Esophagus squamous epithelium (tissue), 4 donors: ENCODE measurements around the gene ADGRF4.

Experiments
- POLR2A ChIP-seq, 4 donors: fragments of 450-650 bp; IDR thresholded peaks; one replicate each; pipeline ENCODE4 v1.6.1; 2017; ENCODE audit warnings: antibody characterized with exemption in 4 of 4, mild to moderate bottlenecking in 4 of 4, moderate library complexity in 3 of 4
- TF ChIP-seq, protein P1 (sequence below), 6 experiments: fragments of 450-650 bp in 4 of 6; fragments of 200-600 bp in 2 of 6; sonication (generic) in 2 of 6; IDR thresholded peaks; one replicate each; pipeline ENCODE4 v1.5.1; 2016 to 2019; ENCODE audit warnings: antibody characterized with exemption in 6 of 6, mild to moderate bottlenecking in 4 of 6, moderate library complexity in 4 of 6

DNA sequence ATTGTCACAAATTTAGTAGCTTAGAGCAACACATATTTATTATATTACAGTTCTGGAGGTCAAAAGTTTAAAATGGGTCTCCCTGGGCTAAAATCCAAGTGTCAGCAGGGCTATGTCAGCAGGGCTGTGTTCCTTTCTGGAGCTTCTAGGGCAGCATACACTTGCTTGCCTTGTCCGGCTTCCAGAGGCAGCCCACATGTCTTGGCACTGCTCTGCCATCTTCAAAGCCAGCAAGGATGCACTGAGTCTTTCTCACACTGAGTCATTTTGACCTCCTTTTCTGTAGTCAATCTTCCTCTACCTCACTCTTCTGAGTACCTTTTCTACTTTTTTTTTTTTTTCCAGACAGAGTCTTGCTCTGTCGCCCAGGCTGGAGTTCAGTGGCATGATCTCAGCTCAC, 39.0 kb downstream of the ADGRF4 start:
- TF ChIP-seq, protein P1, sequence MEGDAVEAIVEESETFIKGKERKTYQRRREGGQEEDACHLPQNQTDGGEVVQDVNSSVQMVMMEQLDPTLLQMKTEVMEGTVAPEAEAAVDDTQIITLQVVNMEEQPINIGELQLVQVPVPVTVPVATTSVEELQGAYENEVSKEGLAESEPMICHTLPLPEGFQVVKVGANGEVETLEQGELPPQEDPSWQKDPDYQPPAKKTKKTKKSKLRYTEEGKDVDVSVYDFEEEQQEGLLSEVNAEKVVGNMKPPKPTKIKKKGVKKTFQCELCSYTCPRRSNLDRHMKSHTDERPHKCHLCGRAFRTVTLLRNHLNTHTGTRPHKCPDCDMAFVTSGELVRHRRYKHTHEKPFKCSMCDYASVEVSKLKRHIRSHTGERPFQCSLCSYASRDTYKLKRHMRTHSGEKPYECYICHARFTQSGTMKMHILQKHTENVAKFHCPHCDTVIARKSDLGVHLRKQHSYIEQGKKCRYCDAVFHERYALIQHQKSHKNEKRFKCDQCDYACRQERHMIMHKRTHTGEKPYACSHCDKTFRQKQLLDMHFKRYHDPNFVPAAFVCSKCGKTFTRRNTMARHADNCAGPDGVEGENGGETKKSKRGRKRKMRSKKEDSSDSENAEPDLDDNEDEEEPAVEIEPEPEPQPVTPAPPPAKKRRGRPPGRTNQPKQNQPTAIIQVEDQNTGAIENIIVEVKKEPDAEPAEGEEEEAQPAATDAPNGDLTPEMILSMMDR (IDR thresholded peaks at IDR 0.05) = no peak
- TF ChIP-seq POLR2A (IDR thresholded peaks at IDR 0.05) = no peak
